ENCODE results near the gene MOGAT1. TPM values are rescaled to one million over a fixed set of nuclear protein-coding genes. Genes with fewer than 3 reads are reported as not detected.

MOGAT1 gene
- total RNA-seq, 3 donors from 2014 or later (not counting 1 experiment from before 2014, with no cell fraction given), result not detected

DNA sequence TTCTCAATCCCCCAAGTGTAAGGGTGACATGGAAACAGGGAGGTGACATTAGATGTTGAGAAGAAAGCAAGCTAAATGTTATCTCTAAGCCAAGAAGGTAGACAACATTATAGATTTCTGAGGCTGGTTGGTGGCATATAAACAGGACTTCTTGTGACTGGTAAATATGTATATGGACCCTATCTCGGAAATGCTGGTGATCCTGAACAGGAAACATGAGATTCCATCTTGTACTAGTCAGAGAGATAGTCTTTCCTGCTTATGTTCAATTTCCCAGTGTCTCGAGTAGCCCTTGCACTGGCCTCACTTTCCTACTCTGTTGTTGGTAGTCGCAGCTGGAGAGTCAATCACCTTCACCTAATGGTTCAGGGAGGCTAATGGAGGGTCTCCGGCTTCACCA is 26.8 kb downstream of the MOGAT1 start:
- H3K4me1 Mint-ChIP-seq, result peaks cover 12 to 13% of the 10 kb centered on the region in 2 donors
- no peak overlapping the region for H3K4me3 ChIP-seq (ENCODE audit: low read length)
- ATAC-seq (peak in 1 of 3 donors; percentile 5), DNase-seq (no peak)
- no peaks in the 10 kb centered on the region for H3K36me3 Mint-ChIP-seq
- H3K9me3 Mint-ChIP-seq, result no peaks in the 10 kb centered on the region
- H3K36me3 ChIP-seq (ENCODE audit: control insufficient read depth, insufficient read depth, low read length), result no peaks in the 10 kb centered on the region
- no peak overlapping the region for H3K27ac Mint-ChIP-seq
- intact Hi-C loops (cut with micrococcal nuclease), result no loop called here
- TF ChIP-seq, protein P1, sequence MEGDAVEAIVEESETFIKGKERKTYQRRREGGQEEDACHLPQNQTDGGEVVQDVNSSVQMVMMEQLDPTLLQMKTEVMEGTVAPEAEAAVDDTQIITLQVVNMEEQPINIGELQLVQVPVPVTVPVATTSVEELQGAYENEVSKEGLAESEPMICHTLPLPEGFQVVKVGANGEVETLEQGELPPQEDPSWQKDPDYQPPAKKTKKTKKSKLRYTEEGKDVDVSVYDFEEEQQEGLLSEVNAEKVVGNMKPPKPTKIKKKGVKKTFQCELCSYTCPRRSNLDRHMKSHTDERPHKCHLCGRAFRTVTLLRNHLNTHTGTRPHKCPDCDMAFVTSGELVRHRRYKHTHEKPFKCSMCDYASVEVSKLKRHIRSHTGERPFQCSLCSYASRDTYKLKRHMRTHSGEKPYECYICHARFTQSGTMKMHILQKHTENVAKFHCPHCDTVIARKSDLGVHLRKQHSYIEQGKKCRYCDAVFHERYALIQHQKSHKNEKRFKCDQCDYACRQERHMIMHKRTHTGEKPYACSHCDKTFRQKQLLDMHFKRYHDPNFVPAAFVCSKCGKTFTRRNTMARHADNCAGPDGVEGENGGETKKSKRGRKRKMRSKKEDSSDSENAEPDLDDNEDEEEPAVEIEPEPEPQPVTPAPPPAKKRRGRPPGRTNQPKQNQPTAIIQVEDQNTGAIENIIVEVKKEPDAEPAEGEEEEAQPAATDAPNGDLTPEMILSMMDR (IDR thresholded peaks at IDR 0.05), result no peak
- no peak overlapping the region for H3K4me3 Mint-ChIP-seq
- H3K4me1 ChIP-seq (ENCODE audit: control insufficient read depth, insufficient read depth, low read length), result no peaks in the 10 kb centered on the region
- WGBS (ENCODE audit: insufficient coverage), result 95% methylated on average over 4 of the region's 4 CpGs
- no peaks in the 10 kb centered on the region for H3K9me3 ChIP-seq (ENCODE audit: control insufficient read depth, insufficient read depth, low read length)
- H3K27me3 ChIP-seq (ENCODE audit: control insufficient read depth, insufficient read depth, low read length), result peaks cover 3% of the 10 kb centered on the region
- no peak overlapping the region for H3K27ac ChIP-seq (ENCODE audit: low read length)
- peaks cover 9 to 27% of the 10 kb centered on the region in 2 donors for H3K27me3 Mint-ChIP-seq (ENCODE audit: low read depth in 2 of 2)

DNA sequence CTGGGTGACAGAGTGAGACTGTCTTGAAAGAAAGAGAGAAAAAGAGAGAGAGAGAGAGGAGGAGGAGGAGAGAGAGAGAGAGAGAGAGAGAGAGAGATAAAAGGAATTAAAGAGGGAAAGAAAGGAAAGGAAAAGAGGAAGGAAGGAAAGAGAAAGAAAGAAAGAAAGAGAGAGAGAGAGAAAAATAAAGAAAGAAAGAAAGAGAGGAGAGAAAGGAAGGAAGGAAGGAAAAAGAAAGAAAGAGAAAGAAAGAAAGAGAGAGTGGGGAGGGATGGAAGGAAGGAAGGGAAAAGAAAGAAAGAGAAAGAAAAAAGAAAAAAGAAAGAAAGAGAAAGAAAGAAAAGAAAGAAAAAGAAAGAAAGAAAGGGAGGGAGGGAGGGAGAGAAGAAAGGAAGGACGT is 29.8 kb downstream of the MOGAT1 start:
- Histone ChIP-seq H3K4me1 (ENCODE audit: control insufficient read depth, insufficient read depth, low read length) (no peaks in the 10 kb centered on the region), H3K27ac (ENCODE audit: low read length) (no peak overlapping the region), H3K4me3 (ENCODE audit: low read length) (no peak overlapping the region), H3K9me3 (ENCODE audit: control insufficient read depth, insufficient read depth, low read length) (no peaks in the 10 kb centered on the region), H3K27me3 (ENCODE audit: control insufficient read depth, insufficient read depth, low read length) (peaks cover 3% of the 10 kb centered on the region), H3K36me3 (ENCODE audit: control insufficient read depth, insufficient read depth, low read length) (no peaks in the 10 kb centered on the region)
- H3K27ac Mint-ChIP-seq, result no peak overlapping the region
- no peaks in the 10 kb centered on the region for H3K9me3 Mint-ChIP-seq
- 23% methylated on average over 1 of the region's 1 CpG for WGBS (ENCODE audit: insufficient coverage)
- H3K4me1 Mint-ChIP-seq, result peaks cover 12 to 13% of the 10 kb centered on the region in 2 donors
- TF ChIP-seq, protein P1 (IDR thresholded peaks at IDR 0.05), result no peak
- ATAC-seq (no peak), DNase-seq (no peak)
- H3K27me3 Mint-ChIP-seq (ENCODE audit: low read depth in 2 of 2), result peaks cover 12 to 32% of the 10 kb centered on the region in 2 donors
- peak overlapping the region; percentile 36 for H3K4me3 Mint-ChIP-seq
- intact Hi-C loops (cut with micrococcal nuclease), result no loop called here
- no peaks in the 10 kb centered on the region for H3K36me3 Mint-ChIP-seq

DNA sequence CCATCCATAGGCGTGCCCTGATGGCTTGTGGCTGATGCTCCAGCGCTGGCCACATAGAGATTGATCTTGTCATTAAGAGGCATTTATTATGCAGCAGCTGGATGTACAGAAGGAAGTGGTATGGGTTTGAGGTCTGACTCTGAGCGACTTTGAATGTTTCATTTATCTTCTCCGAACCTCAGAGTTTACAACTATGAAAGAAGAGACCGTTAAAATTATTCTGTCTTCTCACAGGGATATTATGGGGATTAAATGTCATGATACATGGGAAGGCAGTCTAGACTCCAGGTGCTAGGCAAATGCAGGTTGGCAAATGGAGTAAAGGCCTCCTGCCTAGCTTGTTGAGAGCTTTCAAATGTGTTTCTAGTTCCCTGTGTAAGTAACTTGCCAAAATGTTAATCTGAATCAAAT is 30.3 kb downstream of the MOGAT1 start:
- Mint-ChIP-seq H3K9me3 (no peaks in the 10 kb centered on the region), H3K27ac (no peak overlapping the region), H3K4me3 (peak overlapping the region; percentile 25), H3K4me1 (peaks cover 12 to 13% of the 10 kb centered on the region in 2 donors), H3K36me3 (no peaks in the 10 kb centered on the region), H3K27me3 (ENCODE audit: low read depth in 2 of 2) (peaks cover 9 to 27% of the 10 kb centered on the region in 2 donors)
- ATAC-seq (peak in 1 of 3 donors; percentile 67), DNase-seq (peak in 1 of 2 donors; percentile 36)
- Histone ChIP-seq H3K27ac (ENCODE audit: low read length) (no peak overlapping the region), H3K27me3 (ENCODE audit: control insufficient read depth, insufficient read depth, low read length) (peaks cover 3% of the 10 kb centered on the region), H3K4me3 (ENCODE audit: low read length) (no peak overlapping the region), H3K9me3 (ENCODE audit: control insufficient read depth, insufficient read depth, low read length) (no peaks in the 10 kb centered on the region), H3K36me3 (ENCODE audit: control insufficient read depth, insufficient read depth, low read length) (no peaks in the 10 kb centered on the region), H3K4me1 (ENCODE audit: control insufficient read depth, insufficient read depth, low read length) (no peaks in the 10 kb centered on the region)
- 2% methylated on average over 4 of the region's 5 CpGs for WGBS (ENCODE audit: insufficient coverage)
- intact Hi-C loops (cut with micrococcal nuclease), result no loop called here
- TF ChIP-seq, protein P1 (IDR thresholded peaks at IDR 0.05), result no peak

DNA sequence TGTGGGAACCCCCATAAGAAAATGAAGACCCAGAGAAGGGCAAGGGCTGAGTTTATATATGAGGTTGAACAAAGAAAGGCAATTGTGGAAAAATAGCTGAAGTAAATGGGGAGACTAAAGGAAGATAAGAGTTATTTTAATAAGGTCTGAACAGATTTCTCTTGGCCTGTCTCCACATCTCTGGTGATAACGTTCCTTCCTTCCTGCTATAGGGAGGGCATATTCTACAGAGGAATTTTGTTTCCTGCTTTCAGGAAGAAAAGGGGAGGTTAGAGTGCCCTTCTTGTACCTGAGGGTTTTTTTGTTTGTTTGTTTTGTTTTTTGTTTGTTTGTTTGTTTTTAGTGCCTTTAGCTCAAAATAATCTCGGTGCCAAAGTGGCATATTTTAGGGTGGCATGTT is 31.6 kb downstream of the MOGAT1 start:
- Mint-ChIP-seq H3K4me1 (peaks cover 13 to 23% of the 10 kb centered on the region in 2 donors), H3K4me3 (no peak overlapping the region), H3K27me3 (ENCODE audit: low read depth in 2 of 2) (peaks cover 17 to 26% of the 10 kb centered on the region in 2 donors), H3K9me3 (no peaks in the 10 kb centered on the region), H3K27ac (no peak overlapping the region), H3K36me3 (no peaks in the 10 kb centered on the region)
- 76% methylated on average over 2 of the region's 2 CpGs for WGBS (ENCODE audit: insufficient coverage)
- TF ChIP-seq, protein P1 (IDR thresholded peaks at IDR 0.05), result no peak
- no peaks in the 10 kb centered on the region for H3K9me3 ChIP-seq (ENCODE audit: control insufficient read depth, insufficient read depth, low read length)
- no peak for ATAC-seq
- no peak overlapping the region for H3K4me3 ChIP-seq (ENCODE audit: low read length)
- H3K36me3 ChIP-seq (ENCODE audit: control insufficient read depth, insufficient read depth, low read length), result no peaks in the 10 kb centered on the region
- no peak for DNase-seq
- H3K27ac ChIP-seq (ENCODE audit: low read length), result no peak overlapping the region
- intact Hi-C loops (cut with micrococcal nuclease), result no loop called here
- H3K4me1 ChIP-seq (ENCODE audit: control insufficient read depth, insufficient read depth, low read length), result peaks cover 4% of the 10 kb centered on the region
- peaks cover 3% of the 10 kb centered on the region for H3K27me3 ChIP-seq (ENCODE audit: control insufficient read depth, insufficient read depth, low read length)
